GM18502 (cell line): Measurements from ENCODE around the gene HDAC1.

Experiments used
- ATAC-seq: cut with Tn5 transposase; IDR thresholded peaks from one replicate; pipeline ENCODE4 v1.9.1; 2021; ENCODE audit warnings: mild to moderate bottlenecking; ENCODE audit not compliant: unreplicated experiment, poor library complexity

The HDAC1 gene

GRCh38 chr1:32363713-32364112 lies 71.8 kb downstream of the HDAC1 start:
- ATAC-seq, result no peak

GRCh38 chr1:32364836-32365235 lies 73.0 kb downstream of the HDAC1 start:
- no peak for ATAC-seq

DNA sequence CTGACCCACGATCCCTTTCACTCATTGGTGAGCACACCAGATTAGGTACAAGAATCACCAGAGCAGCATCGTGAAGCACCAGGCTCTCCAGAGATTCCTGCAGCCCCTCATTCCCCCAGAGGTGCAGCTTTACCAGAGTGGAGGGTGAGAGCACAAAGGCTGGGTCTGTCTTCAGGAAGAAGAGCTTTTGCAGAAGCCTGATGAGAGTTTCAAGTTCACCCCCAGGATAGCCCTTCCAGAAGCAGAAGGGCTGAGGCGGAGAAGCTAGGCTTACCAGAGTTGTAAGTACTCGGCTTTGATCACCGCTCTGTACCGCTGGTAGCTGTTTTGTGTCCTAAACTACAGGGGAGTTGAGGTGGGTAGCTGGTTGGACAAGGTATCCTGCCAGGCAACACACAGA lies 73.6 kb downstream of the HDAC1 start:
- ATAC-seq, result no peak

DNA sequence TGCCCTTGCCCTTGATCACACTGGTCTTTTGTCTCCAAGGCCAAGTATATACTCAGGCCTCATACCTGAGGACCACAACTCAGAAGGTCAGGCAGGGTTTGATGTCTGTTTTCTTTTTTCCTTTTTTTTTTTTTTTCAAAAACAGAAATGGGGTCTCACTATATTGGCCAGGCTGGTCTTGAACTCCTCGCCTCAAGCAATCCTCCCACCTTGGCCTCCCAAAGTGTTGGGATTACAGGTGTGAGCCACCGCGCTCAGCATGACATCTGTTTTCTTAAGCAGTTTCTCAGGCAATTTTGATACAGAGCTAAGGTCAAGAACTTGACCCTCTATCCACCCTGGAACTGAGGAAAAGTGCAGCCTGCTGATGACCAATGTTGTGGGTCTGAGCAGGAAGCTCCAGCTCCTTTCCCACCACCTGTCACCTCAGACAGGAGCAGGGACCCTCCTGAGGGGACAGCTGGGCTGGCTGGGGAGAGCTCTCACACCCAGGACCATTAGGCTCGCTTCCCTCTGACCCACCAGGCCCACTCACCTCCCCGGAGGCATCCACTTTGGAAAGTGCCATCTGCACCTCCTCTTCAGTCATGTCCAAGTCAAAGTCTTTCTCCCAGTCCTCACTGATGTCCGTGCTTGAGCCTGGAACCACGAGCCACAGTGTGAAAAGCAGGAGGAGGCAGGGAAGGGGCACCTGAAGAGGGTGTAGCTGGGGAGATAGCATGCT lies 76.2 kb downstream of the HDAC1 start:
- no peak for ATAC-seq

GRCh38 chr1:32372149-32372756 lies 80.4 kb downstream of the HDAC1 start:
- ATAC-seq, result no peak

DNA sequence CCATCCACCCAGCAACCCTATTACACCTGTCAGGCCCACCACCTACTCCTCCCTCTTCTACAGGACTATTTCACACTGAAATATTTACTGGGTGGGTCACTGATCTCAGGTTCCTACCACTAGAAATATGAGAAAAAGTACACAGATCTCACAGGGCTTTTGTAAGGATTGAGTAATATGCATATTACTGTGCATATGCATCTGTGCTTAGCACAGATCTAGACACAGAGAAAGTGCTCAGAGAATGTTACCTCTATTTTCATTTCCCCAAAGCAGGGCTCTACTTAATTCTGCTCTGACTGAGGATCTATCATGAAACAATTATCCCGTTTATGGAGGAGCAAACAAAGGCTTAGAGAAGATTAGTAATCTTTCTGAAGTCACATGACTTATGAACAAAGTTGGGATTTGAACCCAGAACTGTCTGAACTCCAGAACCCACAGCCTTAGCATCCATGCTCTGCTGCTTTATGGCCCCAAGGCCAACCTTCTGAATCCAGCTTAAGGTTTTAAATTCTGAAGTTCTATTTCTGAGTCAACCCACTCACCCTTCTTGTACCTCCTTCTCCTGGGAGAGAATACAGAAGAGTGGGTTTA lies 82.2 kb downstream of the HDAC1 start:
- ATAC-seq, result no peak

- ATAC-seq, result no peak
These were observed 84.3 kb downstream of the HDAC1 start for GRCh38 chr1:32376199-32376598.

GRCh38 chr1:32377541-32378220 lies 85.8 kb downstream of the HDAC1 start:
- no peak for ATAC-seq

GRCh38 chr1:32380057-32380456 lies 88.2 kb downstream of the HDAC1 start:
- ATAC-seq, result no peak
